Right atrium auricular region (tissue), 2 donors: ENCODE results near the gene CRY2. TPM values are rescaled to one million over a fixed set of nuclear protein-coding genes. Genes with fewer than 3 reads are reported as not detected.

Source experiments
- DNase-seq: peaks from one replicate; pipeline ENCODE4 v3.0.0-alpha.2; 2019; ENCODE audit warnings: low spot score
- H3K27ac ChIP-seq, 2 donors: fragments of 200-600 bp; sonication (generic); 1 replicate in 1 of 2; 2 replicates in 1 of 2; pipeline ENCODE4 v1.5.1; 2016 to 2019
- H3K27me3 ChIP-seq, 2 donors: fragments of 200-600 bp; sonication (generic); one replicate each; pipeline versions ENCODE4 v1.5.1 to v1.6.0; 2017 to 2019
- H3K36me3 ChIP-seq: fragments of 200-600 bp; sonication (generic); one replicate; pipeline ENCODE4 v1.5.1; 2016
- H3K4me1 ChIP-seq, 2 donors: fragments of 200-600 bp; sonication (generic); one replicate each; pipeline versions ENCODE4 v1.5.1 to v1.6.0; 2017 to 2019
- H3K4me3 ChIP-seq, 2 donors: fragments of 200-600 bp; sonication (generic); 1 replicate in 1 of 2; 2 replicates in 1 of 2; pipeline ENCODE4 v1.5.1; 2017 to 2019; ENCODE audit warnings: mild to moderate bottlenecking in 1 of 2, moderate library complexity in 1 of 2
- H3K9me3 ChIP-seq, 2 donors: fragments of 200-600 bp; sonication (generic); one replicate each; pipeline ENCODE4 v1.5.1; 2019
- total RNA-seq, 2 donors: library from RNA; depleted of rRNA; stranded (reverse); fragments of >200 nt; gene quantifications; one replicate each; pipeline ENCODE4 v1.1.0, GENCODE V29; 2016
- TF ChIP-seq, protein P1 (sequence below), 2 donors: fragments of 200-600 bp; sonication (generic); IDR thresholded peaks; one replicate each; pipeline ENCODE4 v1.5.1; 2019; ENCODE audit warnings: antibody characterized with exemption in 2 of 2

Gene CRY2
- total RNA-seq, 2 donors from 2014 or later, result 43.0 to 62.9 TPM

- peaks cover 0 to 20% of the 10 kb centered on the region in 2 donors for H3K4me1 ChIP-seq
- TF ChIP-seq, protein P1, sequence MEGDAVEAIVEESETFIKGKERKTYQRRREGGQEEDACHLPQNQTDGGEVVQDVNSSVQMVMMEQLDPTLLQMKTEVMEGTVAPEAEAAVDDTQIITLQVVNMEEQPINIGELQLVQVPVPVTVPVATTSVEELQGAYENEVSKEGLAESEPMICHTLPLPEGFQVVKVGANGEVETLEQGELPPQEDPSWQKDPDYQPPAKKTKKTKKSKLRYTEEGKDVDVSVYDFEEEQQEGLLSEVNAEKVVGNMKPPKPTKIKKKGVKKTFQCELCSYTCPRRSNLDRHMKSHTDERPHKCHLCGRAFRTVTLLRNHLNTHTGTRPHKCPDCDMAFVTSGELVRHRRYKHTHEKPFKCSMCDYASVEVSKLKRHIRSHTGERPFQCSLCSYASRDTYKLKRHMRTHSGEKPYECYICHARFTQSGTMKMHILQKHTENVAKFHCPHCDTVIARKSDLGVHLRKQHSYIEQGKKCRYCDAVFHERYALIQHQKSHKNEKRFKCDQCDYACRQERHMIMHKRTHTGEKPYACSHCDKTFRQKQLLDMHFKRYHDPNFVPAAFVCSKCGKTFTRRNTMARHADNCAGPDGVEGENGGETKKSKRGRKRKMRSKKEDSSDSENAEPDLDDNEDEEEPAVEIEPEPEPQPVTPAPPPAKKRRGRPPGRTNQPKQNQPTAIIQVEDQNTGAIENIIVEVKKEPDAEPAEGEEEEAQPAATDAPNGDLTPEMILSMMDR (IDR thresholded peaks at IDR 0.05), result peak; percentile 90 to 96
- peak; percentile 97 for DNase-seq
- H3K27ac ChIP-seq, result peak overlapping the region in 1 of 2 donors; percentile 15
- no peaks in the 10 kb centered on the region for H3K9me3 ChIP-seq
- no peaks in the 10 kb centered on the region for H3K36me3 ChIP-seq
- H3K27me3 ChIP-seq, result no peaks in the 10 kb centered on the region
- H3K4me3 ChIP-seq, result peak overlapping the region in 1 of 2 donors; percentile 26
Measured at GRCh38 chr11:45843158-45843924, 3.9 kb upstream of the CRY2 start.

GRCh38 chr11:45844822-45845578 lies 2.3 kb upstream of the CRY2 start:
- Histone ChIP-seq H3K4me3 (no peak overlapping the region), H3K27me3 (no peaks in the 10 kb centered on the region), H3K4me1 (peaks cover 0 to 35% of the 10 kb centered on the region in 2 donors), H3K36me3 (no peaks in the 10 kb centered on the region), H3K27ac (no peak overlapping the region), H3K9me3 (no peaks in the 10 kb centered on the region)
- TF ChIP-seq, protein P1 (IDR thresholded peaks at IDR 0.05), result no peak
- no peak for DNase-seq

GRCh38 chr11:45846174-45846675 lies 1.1 kb upstream of the CRY2 start:
- no peaks in the 10 kb centered on the region for H3K9me3 ChIP-seq
- H3K36me3 ChIP-seq, result no peaks in the 10 kb centered on the region
- peak overlapping the region; percentile 94 to 97 for H3K27ac ChIP-seq
- peaks cover 0 to 47% of the 10 kb centered on the region in 2 donors for H3K4me1 ChIP-seq
- H3K27me3 ChIP-seq, result no peaks in the 10 kb centered on the region
- no peak for DNase-seq
- H3K4me3 ChIP-seq, result no peak overlapping the region
- TF ChIP-seq, protein P1 (IDR thresholded peaks at IDR 0.05), result no peak

DNA sequence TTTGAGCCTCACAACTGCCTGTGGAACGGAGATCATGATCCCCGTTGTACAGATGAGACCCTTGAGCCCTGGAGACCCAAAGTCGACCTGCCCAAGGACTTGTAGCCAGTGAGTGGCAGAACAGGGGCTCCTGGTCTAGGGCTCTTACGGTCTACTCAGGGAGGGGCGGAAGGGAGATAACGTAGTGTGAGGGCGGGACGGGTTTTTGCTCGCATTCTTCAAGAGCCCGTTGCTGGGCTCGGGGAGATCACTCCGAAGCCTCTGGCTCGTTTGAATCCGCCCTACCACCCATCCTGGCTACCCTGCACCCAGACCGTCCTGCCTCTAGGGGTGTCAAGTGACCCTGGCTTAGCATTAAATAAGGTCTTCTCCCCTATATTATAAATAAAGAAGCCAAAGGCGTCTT lies 639 bp downstream of the CRY2 start:
- Histone ChIP-seq H3K9me3 (no peaks in the 10 kb centered on the region), H3K27ac (peak overlapping the region; percentile 94 to 97), H3K36me3 (no peaks in the 10 kb centered on the region), H3K4me3 (peak overlapping the region; percentile 89 to 90), H3K4me1 (peaks cover 0 to 63% of the 10 kb centered on the region in 2 donors), H3K27me3 (no peaks in the 10 kb centered on the region)
- TF ChIP-seq, protein P1 (IDR thresholded peaks at IDR 0.05), result no peak
- peak; percentile 78 for DNase-seq

GRCh38 chr11:45848654-45849081 lies 1.4 kb downstream of the CRY2 start:
- H3K27ac ChIP-seq, result peak overlapping the region; percentile 94 to 97
- no peaks in the 10 kb centered on the region for H3K9me3 ChIP-seq
- no peak for DNase-seq
- TF ChIP-seq, protein P1 (IDR thresholded peaks at IDR 0.05), result no peak
- peaks cover 0 to 63% of the 10 kb centered on the region in 2 donors for H3K4me1 ChIP-seq
- H3K27me3 ChIP-seq, result no peaks in the 10 kb centered on the region
- peak overlapping the region; percentile 89 to 90 for H3K4me3 ChIP-seq
- no peaks in the 10 kb centered on the region for H3K36me3 ChIP-seq
